Measurements from ENCODE around the gene BTBD8. TPM values are rescaled to one million over a fixed set of nuclear protein-coding genes. Genes with fewer than 3 reads are reported as not detected.

The BTBD8 gene
- total RNA-seq, 2 experiments from 2014 or later = 0.28 to 3.3 TPM

GRCh38 chr1:92167151-92167550, 87.0 kb downstream of the BTBD8 start:
- no peak overlapping the region for H3K4me3 ChIP-seq (ENCODE audit: low read depth, low read length, poor library complexity, severe bottlenecking)
- intact Hi-C loops (cut with micrococcal nuclease; ENCODE audit: unreplicated experiment) = no loop called here
- no peaks in the 10 kb centered on the region for H4K20me1 ChIP-seq (ENCODE audit: insufficient read depth, low read length)
- no peaks in the 10 kb centered on the region for H3K79me2 ChIP-seq (ENCODE audit: insufficient read depth, low read depth, low read length)
- no TSS peak for BruUV-seq (replicated peaks)
- no peak overlapping the region for H2AFZ ChIP-seq (ENCODE audit: low read length)
- DNase-seq (ENCODE audit: low spot score) = no peak
- ChIA-PET POLR2A (interaction anchor here (0.6 to 1.7 kb wide), 2 partner anchors 8 to 23 kb away, joined by 3 to 5 read pairs; no protein-coding TSS in a partner anchor), CTCF (ENCODE audit: unreplicated experiment) (no interaction called here)
- TF ChIP-seq CTCF (conservative IDR thresholded peaks at IDR 0.05; ENCODE audit: low read length) (no peak), EZH2phosphoT487 (IDR thresholded peaks at IDR 0.05; ENCODE audit: borderline replicate concordance, low read depth, low read length) (no peak)
- H3K9me2 ChIP-seq (ENCODE audit: insufficient read depth, low read length) = no peaks in the 10 kb centered on the region
- no peak overlapping the region for H3K4me2 ChIP-seq (ENCODE audit: low read length)
- no peaks in the 10 kb centered on the region for H3K4me1 ChIP-seq (ENCODE audit: insufficient read depth, low read length, poor library complexity, severe bottlenecking)
- no peaks in the 10 kb centered on the region for H3K9me3 ChIP-seq (ENCODE audit: low read length)
- H3K36me3 ChIP-seq (ENCODE audit: insufficient read depth, low read length) = no peaks in the 10 kb centered on the region
- no peak overlapping the region for H3K27ac ChIP-seq (ENCODE audit: low read depth, low read length, poor library complexity, severe bottlenecking)

DNA sequence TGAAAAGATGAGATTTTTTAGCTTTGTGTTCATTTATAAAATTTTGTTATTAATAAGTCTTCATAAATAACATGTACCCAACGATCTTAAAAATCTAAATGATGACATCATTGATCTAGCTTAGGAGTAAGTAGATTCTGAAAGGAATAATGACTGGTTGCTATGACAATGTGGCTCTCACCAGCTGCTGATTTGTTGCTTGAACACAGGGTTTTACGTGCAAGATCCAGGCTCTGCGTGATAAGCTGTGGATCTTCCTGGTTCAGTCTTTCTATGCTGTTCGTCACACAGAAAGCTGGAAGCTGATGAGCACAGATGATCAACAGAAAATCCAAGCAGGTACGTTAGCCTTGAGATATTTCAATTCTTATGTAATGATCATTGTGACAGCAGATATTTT, 88.5 kb downstream of the BTBD8 start:
- intact Hi-C loops (cut with micrococcal nuclease; ENCODE audit: unreplicated experiment) = no loop called here
- H3K27ac ChIP-seq (ENCODE audit: low read depth, low read length, poor library complexity, severe bottlenecking) = no peak overlapping the region
- no peaks in the 10 kb centered on the region for H3K9me3 ChIP-seq (ENCODE audit: low read length)
- no peaks in the 10 kb centered on the region for H3K4me1 ChIP-seq (ENCODE audit: insufficient read depth, low read length, poor library complexity, severe bottlenecking)
- no peaks in the 10 kb centered on the region for H3K36me3 ChIP-seq (ENCODE audit: insufficient read depth, low read length)
- no TSS peak for BruUV-seq (replicated peaks)
- no peak overlapping the region for H2AFZ ChIP-seq (ENCODE audit: low read length)
- H3K9me2 ChIP-seq (ENCODE audit: insufficient read depth, low read length) = no peaks in the 10 kb centered on the region
- no peaks in the 10 kb centered on the region for H3K79me2 ChIP-seq (ENCODE audit: insufficient read depth, low read depth, low read length)
- H3K4me2 ChIP-seq (ENCODE audit: low read length) = no peak overlapping the region
- TF ChIP-seq EZH2phosphoT487 (IDR thresholded peaks at IDR 0.05; ENCODE audit: borderline replicate concordance, low read depth, low read length) (no peak), CTCF (conservative IDR thresholded peaks at IDR 0.05; ENCODE audit: low read length) (no peak)
- H3K4me3 ChIP-seq (ENCODE audit: low read depth, low read length, poor library complexity, severe bottlenecking) = no peak overlapping the region
- no peak for DNase-seq (ENCODE audit: low spot score)
- POLR2A ChIA-PET = interaction anchor here (0.6 to 1.2 kb wide), 3 partner anchors 10 to 69 kb away, joined by 3 read pairs; no protein-coding TSS in a partner anchor
- CTCF ChIA-PET (ENCODE audit: unreplicated experiment) = no interaction called here
- H4K20me1 ChIP-seq (ENCODE audit: insufficient read depth, low read length) = no peaks in the 10 kb centered on the region

DNA sequence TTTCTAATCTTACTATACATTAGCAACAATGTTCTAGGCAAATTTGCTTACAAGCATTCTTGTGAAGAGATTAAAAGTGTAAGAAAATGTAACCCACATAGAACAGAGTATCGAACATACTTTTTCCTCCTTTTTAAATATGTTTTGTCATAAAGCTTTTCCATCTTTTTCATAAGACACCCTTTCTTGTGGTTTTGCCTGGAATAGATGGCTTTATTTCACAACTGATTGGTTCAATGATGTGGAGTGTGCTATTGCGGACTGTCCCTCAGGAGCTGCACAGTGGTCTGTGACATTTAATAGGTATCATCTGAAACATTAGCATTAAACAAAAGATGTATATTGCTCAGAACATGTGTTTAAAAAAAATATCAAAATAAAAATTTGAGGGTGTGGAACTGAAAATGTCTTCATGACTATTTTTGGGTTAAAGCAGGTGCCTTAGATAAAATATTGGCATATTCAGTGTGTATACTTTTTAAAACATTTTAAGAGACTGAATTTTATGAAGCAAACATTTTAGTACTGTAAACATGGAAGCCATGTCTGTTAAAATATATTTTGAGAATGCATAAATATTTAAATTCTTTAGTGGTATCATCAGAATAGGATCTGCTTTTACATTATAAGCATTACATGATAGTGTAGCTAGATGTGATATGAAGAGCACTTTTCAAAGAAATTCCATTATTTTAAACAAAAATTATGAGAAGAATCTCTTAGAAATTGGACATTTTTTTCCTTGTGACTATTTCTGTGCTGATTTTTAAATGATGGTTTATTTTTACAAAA, 89.3 kb downstream of the BTBD8 start:
- CTCF ChIA-PET (ENCODE audit: unreplicated experiment) = no interaction called here
- H3K36me3 ChIP-seq (ENCODE audit: insufficient read depth, low read length) = no peaks in the 10 kb centered on the region
- TF ChIP-seq CTCF (conservative IDR thresholded peaks at IDR 0.05; ENCODE audit: low read length) (no peak), EZH2phosphoT487 (IDR thresholded peaks at IDR 0.05; ENCODE audit: borderline replicate concordance, low read depth, low read length) (no peak)
- H3K4me3 ChIP-seq (ENCODE audit: low read depth, low read length, poor library complexity, severe bottlenecking) = no peak overlapping the region
- POLR2A ChIA-PET = interaction anchor here (0.6 to 1.2 kb wide), 4 partner anchors 9 to 1794 kb away, joined by 3 read pairs; no protein-coding TSS in a partner anchor
- H3K9me2 ChIP-seq (ENCODE audit: insufficient read depth, low read length) = no peaks in the 10 kb centered on the region
- no peaks in the 10 kb centered on the region for H3K79me2 ChIP-seq (ENCODE audit: insufficient read depth, low read depth, low read length)
- DNase-seq (ENCODE audit: low spot score) = no peak
- no peaks in the 10 kb centered on the region for H3K9me3 ChIP-seq (ENCODE audit: low read length)
- H3K27ac ChIP-seq (ENCODE audit: low read depth, low read length, poor library complexity, severe bottlenecking) = no peak overlapping the region
- BruUV-seq (replicated peaks) = no TSS peak
- H4K20me1 ChIP-seq (ENCODE audit: insufficient read depth, low read length) = no peaks in the 10 kb centered on the region
- intact Hi-C loops (cut with micrococcal nuclease; ENCODE audit: unreplicated experiment) = no loop called here
- H3K4me2 ChIP-seq (ENCODE audit: low read length) = no peak overlapping the region
- H2AFZ ChIP-seq (ENCODE audit: low read length) = no peak overlapping the region
- H3K4me1 ChIP-seq (ENCODE audit: insufficient read depth, low read length, poor library complexity, severe bottlenecking) = no peaks in the 10 kb centered on the region

All from OCI-LY7 (cell line).